Activated naive CD8-positive, alpha-beta T cell treated with anti-CD3 and anti-CD28 coated beads for 36 hours (primary cell): ENCODE results near the gene GLT6D1. TPM values are rescaled to one million over a fixed set of nuclear protein-coding genes. Genes with fewer than 3 reads are reported as not detected.

Experiments
- DNase-seq: peaks from one replicate; pipeline ENCODE4 v3.0.0; 2021
- H3K27ac Mint-ChIP-seq: one replicate; pipeline ENCODE4 v1.8.0; 2022; ENCODE audit warnings: mild to moderate bottlenecking, moderate library complexity, mixed read lengths
- H3K27me3 Mint-ChIP-seq: one replicate; pipeline ENCODE4 v1.8.0; 2022; ENCODE audit warnings: mild to moderate bottlenecking, mixed read lengths
- H3K36me3 Mint-ChIP-seq: one replicate; pipeline ENCODE4 v1.8.0; 2021; ENCODE audit warnings: mild to moderate bottlenecking, mixed read lengths
- H3K4me1 Mint-ChIP-seq: one replicate; pipeline ENCODE4 v1.8.0; 2021; ENCODE audit warnings: mixed read lengths
- H3K4me3 Mint-ChIP-seq: one replicate; pipeline ENCODE4 v1.8.0; 2022; ENCODE audit warnings: mild to moderate bottlenecking, moderate library complexity, mixed read lengths
- H3K9me3 Mint-ChIP-seq: one replicate; pipeline ENCODE4 v1.8.0; 2022; ENCODE audit warnings: mixed read lengths
- total RNA-seq, 2 experiments: library from RNA; stranded (reverse); gene quantifications; one replicate each; pipeline ENCODE4 v1.2.3, GENCODE V29; 2021

GLT6D1 gene
- total RNA-seq, 2 experiments from 2014 or later, result not detected

GRCh38 chr9:135617991-135618411 lies 21.3 kb downstream of the GLT6D1 start:
- H3K9me3 Mint-ChIP-seq, result no peaks in the 10 kb centered on the region
- no peak overlapping the region for H3K27ac Mint-ChIP-seq
- no peak overlapping the region for H3K4me3 Mint-ChIP-seq
- H3K27me3 Mint-ChIP-seq, result peaks cover 7% of the 10 kb centered on the region
- no peaks in the 10 kb centered on the region for H3K36me3 Mint-ChIP-seq
- no peak for DNase-seq
- H3K4me1 Mint-ChIP-seq, result no peaks in the 10 kb centered on the region

GRCh38 chr9:135617538-135617900 lies 21.8 kb downstream of the GLT6D1 start:
- Mint-ChIP-seq H3K36me3 (no peaks in the 10 kb centered on the region), H3K27me3 (peaks cover 7% of the 10 kb centered on the region), H3K9me3 (no peaks in the 10 kb centered on the region), H3K27ac (no peak overlapping the region), H3K4me3 (no peak overlapping the region), H3K4me1 (no peaks in the 10 kb centered on the region)
- DNase-seq, result no peak

GRCh38 chr9:135616619-135617537 lies 22.5 kb downstream of the GLT6D1 start:
- no peak for DNase-seq
- Mint-ChIP-seq H3K27ac (no peak overlapping the region), H3K9me3 (no peaks in the 10 kb centered on the region), H3K27me3 (peaks cover 7% of the 10 kb centered on the region), H3K4me3 (no peak overlapping the region), H3K36me3 (no peaks in the 10 kb centered on the region), H3K4me1 (no peaks in the 10 kb centered on the region)

DNA sequence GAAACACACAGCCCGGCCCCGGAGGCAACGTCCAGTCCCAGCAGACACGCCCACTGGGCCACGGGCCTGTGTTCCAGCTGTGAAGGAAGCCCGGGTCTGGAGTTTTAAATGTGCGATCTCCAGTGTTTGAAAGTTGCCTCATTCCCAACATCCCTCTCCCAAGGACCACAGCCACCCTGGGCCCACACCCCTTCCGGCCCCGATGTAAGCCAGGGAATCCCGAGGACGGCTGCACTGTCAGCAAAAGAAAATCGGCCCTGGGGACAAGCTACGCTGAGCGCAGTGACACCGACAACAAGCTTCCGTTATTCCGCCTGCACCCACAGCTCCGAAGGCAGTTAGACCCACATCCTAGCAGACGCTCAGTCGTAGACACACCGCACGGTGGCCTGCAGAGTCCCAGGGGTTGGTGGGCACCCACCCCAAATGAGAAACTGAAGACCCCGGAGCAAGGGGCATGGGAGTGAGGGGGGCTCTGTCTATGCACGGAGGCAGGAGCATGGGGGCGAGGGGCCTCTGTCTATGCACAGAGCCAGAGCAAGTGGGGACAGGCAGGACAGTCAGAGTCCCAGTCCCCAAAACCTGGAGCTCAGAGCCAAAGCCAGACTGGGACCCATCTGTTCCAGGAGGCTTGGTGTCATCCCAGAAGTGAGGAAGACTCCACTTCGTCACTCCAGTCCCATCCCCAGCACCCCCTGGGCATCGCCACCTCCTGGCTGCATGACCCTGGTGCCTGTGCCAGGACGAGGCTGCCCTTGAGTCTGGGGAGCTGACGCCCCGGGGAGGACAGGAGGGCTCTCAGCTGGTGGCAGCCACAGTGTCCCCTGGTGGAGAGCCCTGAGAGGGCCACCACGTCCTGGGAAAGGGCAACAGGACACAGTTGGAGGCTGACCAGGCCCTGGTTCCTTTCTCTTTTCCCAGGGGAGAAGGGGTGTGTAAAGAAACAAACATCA lies 23.4 kb downstream of the GLT6D1 start:
- Mint-ChIP-seq H3K27me3 (peaks cover 7% of the 10 kb centered on the region), H3K36me3 (no peaks in the 10 kb centered on the region), H3K4me3 (no peak overlapping the region), H3K9me3 (no peaks in the 10 kb centered on the region), H3K4me1 (no peaks in the 10 kb centered on the region), H3K27ac (no peak overlapping the region)
- no peak for DNase-seq

DNA sequence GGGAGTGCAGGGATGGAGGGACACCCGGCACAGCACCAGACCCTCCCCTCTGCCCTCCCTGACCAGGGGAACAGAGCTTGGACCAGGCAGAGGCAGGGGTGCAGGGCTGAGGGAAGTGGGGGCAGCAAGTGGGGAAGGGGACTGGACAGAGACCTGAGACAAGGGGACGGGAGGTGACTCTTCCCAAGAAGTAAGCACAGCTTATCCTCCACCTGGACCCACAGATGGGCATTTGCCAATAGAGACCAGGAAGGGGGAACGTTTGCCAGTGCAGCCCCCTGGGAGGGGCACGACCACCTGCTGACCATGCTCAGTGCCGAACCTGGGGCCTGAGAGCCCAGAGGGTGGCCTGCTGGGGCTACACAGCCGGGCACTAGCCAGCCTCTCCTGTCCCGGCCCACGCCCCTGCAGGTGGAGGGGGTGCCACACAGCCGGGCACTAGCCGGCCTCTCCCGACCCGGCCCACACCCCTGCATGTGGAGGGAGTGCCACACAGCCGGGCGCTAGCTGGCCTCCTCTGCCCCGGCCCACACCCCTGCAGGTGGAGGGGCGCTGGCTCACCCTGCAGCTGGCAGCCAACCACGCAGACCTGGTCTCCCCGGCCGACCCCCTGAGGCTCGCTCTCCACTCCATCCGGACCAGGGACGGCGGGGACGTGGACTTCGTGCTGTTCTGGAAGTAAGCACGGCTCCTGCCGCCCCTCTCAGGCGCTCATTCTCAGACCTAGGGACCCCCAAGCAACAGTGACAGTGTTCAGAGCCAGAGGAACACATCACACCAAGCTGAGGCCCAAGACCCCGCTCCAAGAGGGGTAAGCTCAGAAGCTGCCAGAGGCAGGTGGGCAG lies 24.3 kb downstream of the GLT6D1 start:
- DNase-seq, result no peak
- peaks cover 9% of the 10 kb centered on the region for H3K27me3 Mint-ChIP-seq
- H3K9me3 Mint-ChIP-seq, result no peaks in the 10 kb centered on the region
- no peak overlapping the region for H3K4me3 Mint-ChIP-seq
- no peak overlapping the region for H3K27ac Mint-ChIP-seq
- H3K36me3 Mint-ChIP-seq, result no peaks in the 10 kb centered on the region
- no peaks in the 10 kb centered on the region for H3K4me1 Mint-ChIP-seq

- H3K36me3 Mint-ChIP-seq, result no peaks in the 10 kb centered on the region
- no peak overlapping the region for H3K4me3 Mint-ChIP-seq
- no peak for DNase-seq
- no peaks in the 10 kb centered on the region for H3K9me3 Mint-ChIP-seq
- no peak overlapping the region for H3K27ac Mint-ChIP-seq
- H3K27me3 Mint-ChIP-seq, result peaks cover 9% of the 10 kb centered on the region
- H3K4me1 Mint-ChIP-seq, result no peaks in the 10 kb centered on the region
Observed at GRCh38 chr9:135613946-135614805, 25.2 kb downstream of the GLT6D1 start.

DNA sequence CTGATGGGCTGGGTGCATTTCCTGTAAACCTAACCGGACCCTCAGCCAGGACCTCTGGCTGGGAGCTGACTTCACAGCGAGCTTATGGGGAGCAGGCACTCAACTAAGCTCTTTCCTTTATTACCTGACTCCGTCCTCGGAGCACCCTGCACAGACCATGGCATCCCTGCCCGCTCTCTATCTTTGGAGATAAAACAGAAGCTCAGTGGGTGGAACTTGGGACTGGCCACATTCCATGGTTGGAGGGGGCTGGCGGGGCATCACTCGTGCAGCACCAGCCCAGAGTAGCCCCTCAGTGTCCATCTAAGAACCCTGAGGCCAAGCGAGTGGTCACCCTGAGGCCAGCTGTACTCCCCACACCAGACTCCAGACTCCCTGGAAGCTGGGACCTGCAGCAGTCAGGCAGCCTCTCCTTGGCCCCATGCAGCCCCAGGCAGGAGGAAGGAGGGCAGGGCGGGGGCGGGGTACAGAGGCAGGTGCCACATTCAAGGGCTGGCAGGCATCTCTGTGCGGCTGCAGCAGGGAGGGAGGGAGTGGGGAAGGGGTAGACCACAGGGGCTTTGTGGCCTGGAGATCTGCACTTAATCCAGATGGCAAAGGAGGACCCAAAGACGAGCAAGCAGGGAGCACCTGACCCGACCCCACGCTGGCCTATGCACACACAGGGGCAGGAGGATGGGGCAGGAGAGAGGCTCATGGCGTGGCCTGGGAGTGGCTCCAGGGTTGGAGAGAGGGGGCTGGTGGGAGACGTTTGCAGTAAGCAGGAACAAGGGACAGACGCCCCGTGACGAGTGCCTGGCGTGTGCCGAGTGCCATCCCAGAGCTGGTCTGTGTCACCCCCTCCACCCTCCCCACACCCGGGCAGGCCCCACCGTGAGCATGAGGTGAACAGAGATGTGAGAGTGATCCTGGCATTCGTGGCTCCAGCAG lies 26.1 kb downstream of the GLT6D1 start:
- H3K27me3 Mint-ChIP-seq, result peaks cover 9% of the 10 kb centered on the region
- no peak overlapping the region for H3K4me3 Mint-ChIP-seq
- H3K9me3 Mint-ChIP-seq, result no peaks in the 10 kb centered on the region
- no peaks in the 10 kb centered on the region for H3K36me3 Mint-ChIP-seq
- no peak overlapping the region for H3K27ac Mint-ChIP-seq
- H3K4me1 Mint-ChIP-seq, result no peaks in the 10 kb centered on the region
- DNase-seq, result no peak

DNA sequence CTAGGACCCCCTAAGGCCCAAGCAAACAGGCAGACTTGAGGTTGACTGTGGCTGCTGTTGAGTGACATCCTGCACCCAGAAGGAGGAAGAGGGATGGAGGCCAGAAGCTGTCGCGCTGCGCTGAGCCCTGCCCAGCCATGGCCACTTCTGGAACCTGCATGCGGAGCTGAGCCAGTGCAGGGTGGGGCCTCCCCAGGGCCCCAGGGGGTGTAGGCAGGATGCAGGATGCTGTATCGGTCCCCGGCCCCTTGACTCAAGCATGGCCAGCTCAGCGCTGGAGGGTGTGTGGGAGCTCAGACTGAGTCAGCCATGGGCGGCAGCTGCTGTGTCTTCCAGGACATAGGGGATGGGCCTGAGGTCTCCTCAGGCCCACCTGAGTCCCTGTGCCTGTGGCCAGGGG lies 26.9 kb downstream of the GLT6D1 start:
- Mint-ChIP-seq H3K36me3 (no peaks in the 10 kb centered on the region), H3K27ac (no peak overlapping the region), H3K27me3 (peaks cover 9% of the 10 kb centered on the region), H3K4me1 (no peaks in the 10 kb centered on the region), H3K4me3 (no peak overlapping the region), H3K9me3 (no peaks in the 10 kb centered on the region)
- DNase-seq, result no peak

DNA sequence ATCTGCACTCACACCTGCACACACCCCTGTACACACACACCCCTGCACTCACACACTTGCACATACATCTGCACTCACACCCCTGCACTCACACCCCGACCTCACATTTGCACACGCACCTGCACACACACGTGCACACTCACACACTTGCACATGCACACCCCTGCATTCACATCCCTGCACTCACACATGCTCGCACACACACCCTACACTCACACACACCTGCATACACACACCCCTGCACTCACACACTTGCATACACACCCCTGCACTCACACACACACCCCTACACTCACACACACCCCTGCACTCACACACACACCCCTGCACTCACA lies 27.5 kb downstream of the GLT6D1 start:
- Mint-ChIP-seq H3K4me3 (no peak overlapping the region), H3K27ac (no peak overlapping the region), H3K4me1 (no peaks in the 10 kb centered on the region), H3K27me3 (peaks cover 9% of the 10 kb centered on the region), H3K9me3 (no peaks in the 10 kb centered on the region), H3K36me3 (no peaks in the 10 kb centered on the region)
- DNase-seq, result no peak

DNA sequence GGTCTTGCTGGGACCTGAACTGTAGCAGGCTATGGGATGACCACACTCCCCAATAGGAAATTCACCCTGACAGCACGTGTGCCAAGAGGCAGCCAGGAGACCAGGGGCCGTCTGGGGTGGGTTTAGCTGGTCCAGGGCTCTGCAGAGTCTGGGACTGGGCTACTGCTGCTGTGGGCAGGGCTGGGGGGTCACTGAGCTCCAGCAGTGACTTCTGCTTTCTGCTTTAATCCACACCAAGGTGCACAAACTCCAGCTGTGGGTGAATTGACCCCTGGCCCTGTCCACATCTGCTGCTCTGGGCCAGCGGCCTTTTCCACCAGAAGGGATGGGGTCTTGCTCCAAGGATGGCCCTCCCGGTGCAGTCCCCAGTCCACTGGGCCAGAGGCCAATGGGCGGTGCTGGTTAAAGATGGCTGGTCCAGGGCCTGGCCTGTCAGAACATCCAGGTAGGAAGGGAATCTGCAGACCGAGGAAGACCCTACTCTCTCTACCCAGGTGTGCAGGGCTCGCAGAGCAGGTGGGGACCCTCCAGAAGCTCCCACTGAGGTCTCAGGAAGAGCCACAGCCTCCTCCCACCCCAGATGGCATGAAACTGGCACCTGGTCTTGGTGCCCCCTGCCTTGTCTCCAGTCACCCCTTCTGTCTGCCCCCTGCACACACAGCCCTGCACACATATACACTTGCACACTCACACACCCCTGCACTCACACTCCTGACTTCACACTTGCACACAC lies 28.0 kb downstream of the GLT6D1 start:
- no peaks in the 10 kb centered on the region for H3K9me3 Mint-ChIP-seq
- no peaks in the 10 kb centered on the region for H3K36me3 Mint-ChIP-seq
- H3K27me3 Mint-ChIP-seq, result peaks cover 9% of the 10 kb centered on the region
- no peak for DNase-seq
- H3K27ac Mint-ChIP-seq, result no peak overlapping the region
- no peaks in the 10 kb centered on the region for H3K4me1 Mint-ChIP-seq
- H3K4me3 Mint-ChIP-seq, result no peak overlapping the region

DNA sequence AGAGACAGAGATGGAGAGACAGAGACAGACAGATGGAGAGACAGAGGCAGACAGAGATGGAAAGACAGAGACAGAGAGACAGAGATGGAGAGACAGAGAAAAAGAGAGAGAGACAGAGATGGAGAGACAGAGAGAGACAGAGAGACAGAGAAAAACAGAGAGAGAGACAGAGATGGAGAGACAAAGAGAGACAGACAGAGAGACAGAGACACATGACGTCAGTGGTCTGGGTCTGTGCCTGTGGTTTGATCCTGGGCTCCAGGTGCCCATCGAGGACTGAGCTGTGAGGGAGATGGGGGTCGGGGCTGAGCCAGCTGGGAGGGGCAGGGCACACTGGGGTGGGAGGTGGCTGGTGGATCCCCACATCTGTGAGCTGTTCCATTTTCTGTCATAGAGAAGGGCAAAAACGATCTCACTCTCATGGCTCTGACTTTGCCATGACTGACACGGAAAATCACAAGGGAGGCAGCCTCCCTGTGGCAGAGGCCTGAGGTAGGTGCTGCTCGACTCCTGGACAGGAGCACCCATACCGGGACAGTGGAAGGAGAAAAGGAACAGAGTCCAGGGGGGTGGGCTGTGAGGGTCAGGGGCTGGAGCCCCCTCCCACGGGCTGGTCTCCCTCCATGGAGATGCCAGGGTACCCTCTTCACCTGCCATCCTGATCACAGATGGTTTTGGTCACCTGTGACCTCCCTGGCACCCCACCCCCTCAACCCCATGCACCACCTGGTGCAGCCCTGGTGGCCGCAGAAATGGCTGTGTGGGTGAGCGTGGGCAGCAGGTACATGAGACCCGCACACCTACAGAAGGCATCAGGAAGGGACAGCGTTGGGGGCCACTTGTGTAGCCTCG lies 28.8 kb downstream of the GLT6D1 start:
- no peaks in the 10 kb centered on the region for H3K9me3 Mint-ChIP-seq
- no peak overlapping the region for H3K4me3 Mint-ChIP-seq
- no peaks in the 10 kb centered on the region for H3K36me3 Mint-ChIP-seq
- DNase-seq, result no peak
- no peaks in the 10 kb centered on the region for H3K4me1 Mint-ChIP-seq
- no peak overlapping the region for H3K27ac Mint-ChIP-seq
- H3K27me3 Mint-ChIP-seq, result peaks cover 9% of the 10 kb centered on the region

- H3K4me3 Mint-ChIP-seq, result no peak overlapping the region
- no peak for DNase-seq
- no peaks in the 10 kb centered on the region for H3K36me3 Mint-ChIP-seq
- H3K9me3 Mint-ChIP-seq, result no peaks in the 10 kb centered on the region
- H3K4me1 Mint-ChIP-seq, result no peaks in the 10 kb centered on the region
- no peak overlapping the region for H3K27ac Mint-ChIP-seq
- peaks cover 9% of the 10 kb centered on the region for H3K27me3 Mint-ChIP-seq
Observed at GRCh38 chr9:135609366-135609955, 29.9 kb downstream of the GLT6D1 start.
